Natural killer cell (primary cell): ENCODE data around the gene LHPP. TPM values are rescaled to one million over a fixed set of nuclear protein-coding genes. Genes with fewer than 3 reads are reported as not detected.

Experiments
- ATAC-seq, 3 donors: fragments of 150-1000 bp in 2 of 3; fragments of 200-7000 bp in 1 of 3; cut with Tn5 transposase; 1 replicate in 1 of 3; 2 replicates in 2 of 3; pipeline ENCODE4 v1.10.0; 2021; ENCODE audit warnings: mild to moderate bottlenecking in 2 of 3, moderate library complexity in 2 of 3
- DNase-seq, 2 donors: peaks; one replicate each; pipeline versions ENCODE4 v3.0.0 to v3.0.0-alpha.2; 2013 to 2021; ENCODE audit warnings: mixed read lengths in 1 of 2
- H3K27ac ChIP-seq: one replicate; pipeline ENCODE4 v1.5.1; 2013; ENCODE audit warnings: mild to moderate bottlenecking, low read length
- H3K27me3 ChIP-seq: one replicate; pipeline ENCODE4 v1.6.1; 2013; ENCODE audit warnings: low read length; ENCODE audit not compliant: control insufficient read depth, insufficient read depth
- H3K36me3 ChIP-seq: one replicate; pipeline ENCODE4 v1.6.1; 2013; ENCODE audit warnings: low read length; ENCODE audit not compliant: control insufficient read depth, insufficient read depth
- H3K4me1 ChIP-seq: one replicate; pipeline ENCODE4 v1.6.1; 2013; ENCODE audit warnings: low read length; ENCODE audit not compliant: control insufficient read depth, insufficient read depth
- H3K4me3 ChIP-seq: one replicate; pipeline ENCODE4 v1.5.1; 2013; ENCODE audit warnings: low read length
- H3K9me3 ChIP-seq: one replicate; pipeline ENCODE4 v1.6.1; 2013; ENCODE audit warnings: low read length; ENCODE audit not compliant: control insufficient read depth, insufficient read depth
- H3K27ac Mint-ChIP-seq, 2 donors: one replicate each; pipeline ENCODE4 v1.8.0; 2022; ENCODE audit warnings: mild to moderate bottlenecking in 2 of 2, mixed read lengths in 2 of 2, moderate library complexity in 1 of 2
- H3K27me3 Mint-ChIP-seq, 2 donors: one replicate each; pipeline ENCODE4 v1.8.0; 2022; ENCODE audit warnings: low read depth in 2 of 2, mixed read lengths in 2 of 2
- H3K36me3 Mint-ChIP-seq: one replicate; pipeline ENCODE4 v1.8.0; 2022; ENCODE audit warnings: mixed read lengths
- H3K4me1 Mint-ChIP-seq, 2 donors: one replicate each; pipeline ENCODE4 v1.8.0; 2022; ENCODE audit warnings: mixed read lengths in 2 of 2
- H3K4me3 Mint-ChIP-seq: one replicate; pipeline ENCODE4 v1.8.0; 2022; ENCODE audit warnings: mild to moderate bottlenecking, moderate library complexity, mixed read lengths
- H3K9me3 Mint-ChIP-seq, 2 donors: one replicate each; pipeline ENCODE4 v1.8.0; 2022; ENCODE audit warnings: mixed read lengths in 2 of 2
- WGBS: methylation state at CpG from one replicate; pipeline ENCODE4 v1.1.7; 2013; ENCODE audit warnings: missing lambda C conversion rate; ENCODE audit not compliant: insufficient coverage; 5-methylcytosine and 5-hydroxymethylcytosine counted together
- intact Hi-C: fragments of 100-400 bp; cut with micrococcal nuclease; formaldehyde crosslinking; loops from one replicate; pipeline ENCODE4 v1.14.2; 2022
- total RNA-seq, 4 donors: library from RNA; stranded (reverse); fragments of 120-200 nt in 1 of 4; gene quantifications; one replicate each; pipeline versions ENCODE4 v1.2.3 to v1.2.4, GENCODE V29; 2013 to 2022
- TF ChIP-seq, protein P1 (sequence below): fragments of 200-600 bp; IDR thresholded peaks from one replicate; pipeline ENCODE4 v1.8.0; 2022; ENCODE audit warnings: antibody characterized with exemption

LHPP gene
- total RNA-seq, 3 donors from 2014 or later (not counting 1 experiment from before 2014, with no cell fraction given) = 12.3 to 19.3 (median 14.8) TPM

DNA sequence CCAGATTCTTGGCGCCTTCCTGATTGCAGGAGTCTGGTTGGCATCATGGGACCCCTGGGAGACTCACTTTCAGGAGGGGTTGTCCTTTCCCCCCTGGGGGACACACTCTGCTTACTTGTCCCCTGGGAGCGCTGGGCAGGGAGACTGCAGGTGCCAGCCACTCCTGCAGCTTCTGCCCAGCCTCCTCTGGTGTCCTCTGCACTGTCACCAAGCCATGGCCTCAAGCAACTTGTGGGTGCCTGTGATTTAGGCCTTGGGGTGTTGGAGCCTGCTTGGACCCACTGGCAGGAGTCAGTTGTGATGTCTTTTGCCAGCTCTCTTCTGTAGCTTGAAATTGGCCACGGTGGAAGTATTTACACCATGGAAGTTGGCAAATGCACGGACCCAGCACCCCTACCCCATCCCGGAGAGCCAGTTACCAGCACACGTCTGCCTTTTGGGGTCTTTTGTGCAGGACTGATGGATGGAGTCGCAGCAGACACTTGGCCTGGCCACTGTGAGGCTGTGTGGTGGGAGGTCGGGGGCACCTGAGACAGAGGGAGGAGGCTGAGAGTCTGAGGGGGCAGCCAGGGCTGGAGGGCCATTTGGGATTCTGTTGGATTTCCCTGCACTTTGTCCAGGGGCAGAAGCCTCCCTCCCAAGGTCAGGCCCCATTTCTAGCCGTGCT, 104.7 kb downstream of the LHPP start:
- Mint-ChIP-seq H3K4me1 (peaks cover 0 to 11% of the 10 kb centered on the region in 2 donors), H3K27me3 (no peaks in the 10 kb centered on the region), H3K9me3 (peaks cover 3 to 6% of the 10 kb centered on the region in 2 donors), H3K4me3 (no peak overlapping the region), H3K36me3 (no peaks in the 10 kb centered on the region), H3K27ac (no peak overlapping the region)
- intact Hi-C loops = no loop called here
- 95% methylated on average over 9 of the region's 9 CpGs for WGBS
- ATAC-seq = no peak
- H3K27me3 ChIP-seq = no peaks in the 10 kb centered on the region
- TF ChIP-seq, protein P1, sequence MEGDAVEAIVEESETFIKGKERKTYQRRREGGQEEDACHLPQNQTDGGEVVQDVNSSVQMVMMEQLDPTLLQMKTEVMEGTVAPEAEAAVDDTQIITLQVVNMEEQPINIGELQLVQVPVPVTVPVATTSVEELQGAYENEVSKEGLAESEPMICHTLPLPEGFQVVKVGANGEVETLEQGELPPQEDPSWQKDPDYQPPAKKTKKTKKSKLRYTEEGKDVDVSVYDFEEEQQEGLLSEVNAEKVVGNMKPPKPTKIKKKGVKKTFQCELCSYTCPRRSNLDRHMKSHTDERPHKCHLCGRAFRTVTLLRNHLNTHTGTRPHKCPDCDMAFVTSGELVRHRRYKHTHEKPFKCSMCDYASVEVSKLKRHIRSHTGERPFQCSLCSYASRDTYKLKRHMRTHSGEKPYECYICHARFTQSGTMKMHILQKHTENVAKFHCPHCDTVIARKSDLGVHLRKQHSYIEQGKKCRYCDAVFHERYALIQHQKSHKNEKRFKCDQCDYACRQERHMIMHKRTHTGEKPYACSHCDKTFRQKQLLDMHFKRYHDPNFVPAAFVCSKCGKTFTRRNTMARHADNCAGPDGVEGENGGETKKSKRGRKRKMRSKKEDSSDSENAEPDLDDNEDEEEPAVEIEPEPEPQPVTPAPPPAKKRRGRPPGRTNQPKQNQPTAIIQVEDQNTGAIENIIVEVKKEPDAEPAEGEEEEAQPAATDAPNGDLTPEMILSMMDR = no peak
- no peak overlapping the region for H3K4me3 ChIP-seq
- H3K27ac ChIP-seq = no peak overlapping the region
- peaks cover 3% of the 10 kb centered on the region for H3K9me3 ChIP-seq
- no peak for DNase-seq
- H3K4me1 ChIP-seq = no peaks in the 10 kb centered on the region
- no peaks in the 10 kb centered on the region for H3K36me3 ChIP-seq

DNA sequence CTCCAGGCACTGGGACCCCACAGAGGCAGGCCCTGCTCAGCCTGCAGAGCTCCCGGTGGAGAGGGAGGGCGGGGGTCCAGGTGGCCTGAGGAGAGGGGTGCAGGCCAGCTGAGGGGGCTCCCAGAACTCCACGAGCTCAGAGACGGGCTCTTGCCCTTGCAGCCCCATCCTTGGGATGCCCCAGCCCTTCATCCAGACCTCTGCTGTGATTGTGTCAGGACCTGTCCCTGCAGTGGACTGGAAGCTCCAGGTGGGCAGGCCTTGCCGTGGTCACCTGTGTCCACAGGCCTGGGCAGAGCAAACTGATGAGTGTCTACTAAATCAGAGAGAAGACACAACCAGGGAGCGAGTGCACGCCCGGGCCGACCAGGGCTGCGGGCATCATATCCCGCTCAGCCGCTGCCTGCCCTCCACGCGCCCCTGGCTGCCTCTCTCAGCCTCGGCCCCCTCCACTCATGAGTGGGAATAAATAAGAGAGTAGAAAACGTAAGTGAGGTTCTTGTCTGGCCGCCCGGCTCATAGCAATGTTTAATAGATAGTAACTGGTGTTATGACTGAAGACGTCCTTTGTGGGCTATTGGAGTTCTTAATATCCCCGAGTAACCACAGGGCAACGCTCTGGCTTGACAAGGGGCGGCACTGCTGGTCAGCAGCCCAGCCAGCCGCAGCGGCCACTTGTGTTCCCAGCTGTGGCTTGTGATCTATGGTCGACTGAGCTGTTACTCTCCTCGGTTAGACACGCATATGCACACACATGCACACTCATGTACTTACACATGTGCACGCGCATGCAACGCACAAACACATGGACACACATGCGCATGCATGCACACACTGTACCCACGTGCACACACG, 105.6 kb downstream of the LHPP start:
- Mint-ChIP-seq H3K36me3 (no peaks in the 10 kb centered on the region), H3K4me3 (no peak overlapping the region), H3K27me3 (no peaks in the 10 kb centered on the region), H3K4me1 (peaks cover 0 to 2% of the 10 kb centered on the region in 2 donors), H3K27ac (no peak overlapping the region), H3K9me3 (no peaks in the 10 kb centered on the region)
- no peak for DNase-seq
- Histone ChIP-seq H3K27ac (no peak overlapping the region), H3K9me3 (no peaks in the 10 kb centered on the region), H3K4me3 (no peak overlapping the region), H3K4me1 (no peaks in the 10 kb centered on the region), H3K36me3 (no peaks in the 10 kb centered on the region), H3K27me3 (no peaks in the 10 kb centered on the region)
- 94% methylated on average over 33 of the region's 33 CpGs for WGBS
- intact Hi-C loops = no loop called here
- ATAC-seq = no peak
- TF ChIP-seq, protein P1 = no peak

DNA sequence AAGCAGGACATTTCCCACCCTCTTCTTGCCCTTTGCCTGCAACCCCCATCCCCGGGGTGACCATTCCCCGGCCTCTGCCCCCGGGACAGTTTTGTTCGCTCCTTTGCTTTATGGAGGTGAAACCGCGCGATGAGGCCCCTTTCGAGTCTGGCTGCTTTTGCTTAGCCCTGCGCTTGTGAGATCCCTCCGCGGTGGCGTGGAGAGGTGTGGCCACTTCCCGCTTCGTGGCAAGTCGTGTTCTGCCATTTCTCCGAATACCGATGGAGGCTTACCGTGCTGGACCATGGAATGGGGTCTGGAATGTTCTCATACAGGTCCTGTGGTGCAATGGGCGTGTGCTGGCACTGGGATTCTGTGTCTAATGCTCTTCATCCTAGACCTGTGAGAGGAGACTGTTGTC, 106.7 kb downstream of the LHPP start:
- ATAC-seq (no peak), DNase-seq (no peak)
- TF ChIP-seq, protein P1 = no peak
- Histone ChIP-seq H3K4me3 (no peak overlapping the region), H3K4me1 (no peaks in the 10 kb centered on the region), H3K27ac (no peak overlapping the region), H3K9me3 (no peaks in the 10 kb centered on the region), H3K27me3 (no peaks in the 10 kb centered on the region), H3K36me3 (no peaks in the 10 kb centered on the region)
- 93% methylated on average over 19 of the region's 19 CpGs for whole genome bisulfite sequencing
- H3K4me3 Mint-ChIP-seq = no peak overlapping the region
- intact Hi-C loops = no loop called here
- no peaks in the 10 kb centered on the region for H3K36me3 Mint-ChIP-seq
- no peaks in the 10 kb centered on the region for H3K27me3 Mint-ChIP-seq
- H3K9me3 Mint-ChIP-seq = no peaks in the 10 kb centered on the region
- no peaks in the 10 kb centered on the region for H3K4me1 Mint-ChIP-seq
- H3K27ac Mint-ChIP-seq = no peak overlapping the region
